Suprapubic skin (tissue), 4 donors: ENCODE measurements around the gene SPRR1A. TPM values are rescaled to one million over a fixed set of nuclear protein-coding genes. Genes with fewer than 3 reads are reported as not detected.
"Not testable (repeated sequence)": the region's sequence is repeated elsewhere in the genome, so short reads cannot be mapped to it uniquely, and the experiment has no call there.

Experiments used
- DNase-seq, 2 donors: peaks; one replicate each; pipeline ENCODE4 v3.0.0-alpha.2; 2019; ENCODE audit warnings: low spot score in 2 of 2
- H3K27ac ChIP-seq: fragments of 200-600 bp; sonication (generic); one replicate; pipeline ENCODE4 v1.5.1; 2019
- H3K27me3 ChIP-seq: fragments of 200-600 bp; sonication (generic); one replicate; pipeline ENCODE4 v1.5.1; 2019
- H3K36me3 ChIP-seq: fragments of 200-600 bp; sonication (generic); one replicate; pipeline ENCODE4 v1.5.1; 2019
- H3K4me1 ChIP-seq: fragments of 200-600 bp; sonication (generic); one replicate; pipeline ENCODE4 v1.5.1; 2019
- H3K4me3 ChIP-seq: fragments of 200-600 bp; sonication (generic); one replicate; pipeline ENCODE4 v1.5.1; 2019; ENCODE audit warnings: mild to moderate bottlenecking
- H3K9me3 ChIP-seq: fragments of 200-600 bp; sonication (generic); one replicate; pipeline ENCODE4 v1.5.1; 2019
- CTCF ChIP-seq, 2 donors: fragments of 200-600 bp in 1 of 2; fragments of 450-650 bp in 1 of 2; sonication (generic) in 1 of 2; IDR thresholded peaks; one replicate each; pipeline ENCODE4 v1.5.1; 2016 to 2019; ENCODE audit warnings: antibody characterized with exemption in 2 of 2, mild to moderate bottlenecking in 1 of 2, moderate library complexity in 1 of 2
- EP300 ChIP-seq: sonication (generic); formaldehyde crosslinking; IDR thresholded peaks from one replicate; pipeline ENCODE4 v1.6.1; 2017; ENCODE audit warnings: antibody characterized with exemption
- POLR2A ChIP-seq, 2 donors: fragments of 450-650 bp; IDR thresholded peaks; one replicate each; pipeline ENCODE4 v1.6.1; 2017; ENCODE audit warnings: antibody characterized with exemption in 2 of 2, mild to moderate bottlenecking in 2 of 2, moderate library complexity in 2 of 2
- POLR2AphosphoS5 ChIP-seq, 3 donors: sonication (generic); formaldehyde crosslinking; IDR thresholded peaks; one replicate each; pipeline ENCODE4 v1.6.1; 2017; ENCODE audit warnings: antibody characterized with exemption in 3 of 3
- WGBS: methylation state at CpG from one replicate; pipeline ENCODE4 v1.1.5; 2018; 5-methylcytosine and 5-hydroxymethylcytosine counted together
- total RNA-seq, 4 donors: library from RNA; depleted of rRNA; stranded (reverse); fragments of >200 nt; gene quantifications; one replicate each; pipeline ENCODE4 v1.1.0, GENCODE V29; 2016

SPRR1A gene
- total RNA-seq, 4 donors from 2014 or later = 66.5 TPM; not detected in 3

- Histone ChIP-seq H3K27ac (no peak overlapping the region), H3K4me3 (no peak overlapping the region), H3K27me3 (no peaks in the 10 kb centered on the region), H3K9me3 (no peaks in the 10 kb centered on the region), H3K36me3 (no peaks in the 10 kb centered on the region), H3K4me1 (no peaks in the 10 kb centered on the region)
- TF ChIP-seq EP300 = no peak
- DNase-seq = no peak
- WGBS = 100% methylated on average over 1 of the region's 1 CpG
Observed at GRCh38 chr1:153000294-153000693, 16.4 kb downstream of the SPRR1A start.

GRCh38 chr1:153001382-153001781 is 17.5 kb downstream of the SPRR1A start, which contains the start of gene SPRR3:
TSS of gene SPRR3 (plus strand) at chr1:153001749. CDS start at chr1:153003021, 1,272 bp downstream.
- WGBS = 79% methylated on average over 2 of the region's 2 CpGs
- Histone ChIP-seq H3K27me3 (no peaks in the 10 kb centered on the region), H3K4me3 (no peak within 1 kb of the TSS), H3K4me1 (no peaks in the 10 kb centered on the region), H3K9me3 (no peaks in the 10 kb centered on the region), H3K36me3 (no peaks in the 10 kb centered on the region), H3K27ac (no peak within 1 kb of the TSS)
- TF ChIP-seq EP300 (no peak), POLR2A (IDR thresholded peaks at IDR 0.05) (no peak), POLR2AphosphoS5 (IDR thresholded peaks at IDR 0.05) (no peak), CTCF (IDR thresholded peaks at IDR 0.05) (no peak)
- DNase-seq = no peak

GRCh38 chr1:153011235-153011758 is 27.4 kb downstream of the SPRR1A start:
- H3K9me3 ChIP-seq = not testable (repeated sequence)

GRCh38 chr1:153021829-153022228 is 37.9 kb downstream of the SPRR1A start:
- not testable (repeated sequence) for H3K4me3 ChIP-seq, H3K36me3 ChIP-seq, DNase-seq, H3K9me3 ChIP-seq, H3K27ac ChIP-seq, H3K27me3 ChIP-seq, H3K4me1 ChIP-seq
- WGBS = 52% methylated on average over 2 of the region's 2 CpGs

More at GRCh38 chr1:153011235-153011758, 27.4 kb downstream of the SPRR1A start:
- not testable (repeated sequence) for H3K4me1 ChIP-seq, H3K4me3 ChIP-seq, H3K27me3 ChIP-seq, H3K36me3 ChIP-seq, DNase-seq, H3K27ac ChIP-seq
- WGBS = 87% methylated on average over 8 of the region's 8 CpGs

- not testable (repeated sequence) for H3K4me1 ChIP-seq, H3K4me3 ChIP-seq, H3K27ac ChIP-seq, H3K9me3 ChIP-seq, H3K36me3 ChIP-seq, DNase-seq, H3K27me3 ChIP-seq
- 68% methylated on average over 9 of the region's 9 CpGs for WGBS
Observed at GRCh38 chr1:153022340-153022739, 38.5 kb downstream of the SPRR1A start.

GRCh38 chr1:153023109-153023508 is 39.2 kb downstream of the SPRR1A start:
- no peak for TF ChIP-seq POLR2AphosphoS5 (IDR thresholded peaks at IDR 0.05)
- TF ChIP-seq CTCF (IDR thresholded peaks at IDR 0.05) = no peak
- TF ChIP-seq POLR2A (IDR thresholded peaks at IDR 0.05) = no peak
- no peak for TF ChIP-seq EP300

GRCh38 chr1:153024413-153024812 is 40.5 kb downstream of the SPRR1A start:
- no peaks in the 10 kb centered on the region for H3K27me3 ChIP-seq
- 78% methylated on average over 1 of the region's 1 CpG for WGBS
- TF ChIP-seq EP300 = no peak
- no peak for TF ChIP-seq CTCF (IDR thresholded peaks at IDR 0.05)
- no peak for TF ChIP-seq POLR2A (IDR thresholded peaks at IDR 0.05)
- no peak for TF ChIP-seq POLR2AphosphoS5 (IDR thresholded peaks at IDR 0.05)
- H3K36me3 ChIP-seq = no peaks in the 10 kb centered on the region
- no peak overlapping the region for H3K27ac ChIP-seq
- no peak for DNase-seq
- H3K4me1 ChIP-seq = no peaks in the 10 kb centered on the region
- H3K9me3 ChIP-seq = no peaks in the 10 kb centered on the region
- H3K4me3 ChIP-seq = no peak overlapping the region

More at GRCh38 chr1:153023109-153023508, 39.2 kb downstream of the SPRR1A start:
- no peak overlapping the region for H3K4me3 ChIP-seq
- no peaks in the 10 kb centered on the region for H3K4me1 ChIP-seq
- no peaks in the 10 kb centered on the region for H3K9me3 ChIP-seq
- no peaks in the 10 kb centered on the region for H3K36me3 ChIP-seq
- no peak for DNase-seq
- 86% methylated on average over 2 of the region's 7 CpGs for WGBS
- H3K27me3 ChIP-seq = peaks cover 2% of the 10 kb centered on the region
- H3K27ac ChIP-seq = no peak overlapping the region
